SK-N-SH (cell line): Measurements from ENCODE around the gene ZNRF4. TPM values are rescaled to one million over a fixed set of nuclear protein-coding genes. Genes with fewer than 3 reads are reported as not detected.

Experiments
- CTCF ChIA-PET: fragments of 300-600, 350-600 bp; formaldehyde crosslinking; extraction: SDS; loops from one replicate; lab custom pipeline; 2021; lab: Yijun Ruan, JAX
- POLR2A ChIA-PET: fragments of 350-600 bp; sonication (Branson Sonifier 250); formaldehyde crosslinking; extraction: SDS; loops from one replicate; lab custom pipeline; 2020; ENCODE audit warnings: antibody characterized with exemption, inconsistent platforms; lab: Yijun Ruan, JAX
- DNase-seq: peaks from one replicate; pipeline ENCODE4 v3.0.0; 2012
- H2AFZ ChIP-seq: fragments of 200-600 bp; sonication (generic); 2 replicates; pipeline ENCODE4 v1.8.1; 2016; ENCODE audit warnings: antibody characterized with exemption, mild to moderate bottlenecking, low read depth
- H3F3A ChIP-seq: fragments of 200-600 bp; sonication (generic); replicated peaks from 2 replicates; pipeline ENCODE3; 2016; ENCODE audit warnings: antibody characterized with exemption, mild to moderate bottlenecking; ENCODE audit not compliant: insufficient read depth
- H3K27ac ChIP-seq, 2 experiments: fragments of 200-500 bp in 1 of 2; fragments of 200-600 bp in 1 of 2; sonication (Bioruptor generic) in 1 of 2; sonication (generic), shearing (Covaris generic) in 1 of 2; 2 replicates each; pipeline versions ENCODE4 v1.5.1 to v1.6.1; 2014 to 2016; ENCODE audit warnings: low read depth in 2 of 2, inconsistent platforms in 1 of 2, low read length in 1 of 2, mild to moderate bottlenecking in 1 of 2, mixed read lengths in 1 of 2
- H3K27me3 ChIP-seq: fragments of 200-600 bp; sonication (generic), shearing (Covaris generic); 2 replicates; pipeline ENCODE4 v1.6.1; 2016; ENCODE audit warnings: mixed run types; ENCODE audit not compliant: insufficient read depth
- H3K36me3 ChIP-seq, 2 experiments: fragments of 200-500 bp in 1 of 2; fragments of 200-600 bp in 1 of 2; sonication (Bioruptor generic) in 1 of 2; sonication (generic) in 1 of 2; replicated peaks in 1 of 2; 2 replicates each; pipeline versions ENCODE3 to v1.5.1; 2014 to 2016; ENCODE audit warnings: low read length in 1 of 2, mild to moderate bottlenecking in 1 of 2; ENCODE audit not compliant: insufficient read depth in 2 of 2, control insufficient read depth in 1 of 2
- H3K4me1 ChIP-seq, 2 experiments: fragments of 200-500 bp in 1 of 2; fragments of 200-600 bp in 1 of 2; sonication (Bioruptor generic) in 1 of 2; sonication (generic), shearing (Covaris generic) in 1 of 2; 2 replicates each; pipeline versions ENCODE4 v1.5.1 to v1.6.1; 2014 to 2016; ENCODE audit warnings: low read depth in 1 of 2, low read length in 1 of 2, mixed run types in 1 of 2; ENCODE audit not compliant: insufficient read depth in 2 of 2, control insufficient read depth in 1 of 2
- H3K4me2 ChIP-seq: fragments of 200-600 bp; sonication (generic), shearing (Covaris generic); 2 replicates; pipeline ENCODE4 v1.6.1; 2017; ENCODE audit warnings: mixed run types
- H3K4me3 ChIP-seq, 2 experiments: fragments of 200-500 bp in 1 of 2; fragments of 200-600 bp in 1 of 2; sonication (Bioruptor generic) in 1 of 2; sonication (generic), shearing (Covaris generic) in 1 of 2; 2 replicates each; pipeline versions ENCODE4 v1.5.1 to v1.8.1; 2014 to 2016; ENCODE audit warnings: low read depth in 2 of 2, inconsistent platforms in 1 of 2, low read length in 1 of 2, mild to moderate bottlenecking in 1 of 2, mixed read lengths in 1 of 2, moderate library complexity in 1 of 2
- H3K79me2 ChIP-seq: fragments of 200-600 bp; sonication (generic); 2 replicates; pipeline ENCODE4 v1.8.1; 2017; ENCODE audit warnings: mild to moderate bottlenecking; ENCODE audit not compliant: insufficient read depth
- H3K9ac ChIP-seq: fragments of 200-600 bp; sonication (generic); 2 replicates; pipeline ENCODE4 v1.6.1; 2017; ENCODE audit warnings: mixed run types
- H3K9me2 ChIP-seq: fragments of 200-600 bp; sonication (generic); 2 replicates; pipeline ENCODE4 v1.6.1; 2017; ENCODE audit warnings: mixed run types
- H3K9me3 ChIP-seq: fragments of 200-600 bp; sonication (generic); 2 replicates; pipeline ENCODE4 v1.6.1; 2017; ENCODE audit warnings: mixed run types, mild to moderate bottlenecking, moderate library complexity
- H4K20me1 ChIP-seq: fragments of 200-600 bp; sonication (generic); 2 replicates; pipeline ENCODE4 v1.6.1; 2017; ENCODE audit warnings: mild to moderate bottlenecking, mixed run types; ENCODE audit not compliant: insufficient read depth
- CHD2 ChIP-seq: fragments of 150-350 bp; IDR thresholded peaks from 2 replicates; pipeline ENCODE4 v1.6.1; 2018; ENCODE audit warnings: low read length; ENCODE audit not compliant: partially characterized antibody
- ELF1 ChIP-seq: IDR thresholded peaks from 2 replicates; pipeline ENCODE4 v1.4.0; 2012
- EP300 ChIP-seq, 2 experiments: IDR thresholded peaks; 2 replicates each; pipeline versions ENCODE4 v1.4.0 to v1.6.1; 2012; ENCODE audit warnings: borderline replicate concordance in 1 of 2, low read depth in 1 of 2, low read length in 1 of 2
- EZH2phosphoT487 ChIP-seq: fragments of 200-600 bp; sonication (generic); IDR thresholded peaks from 2 replicates; pipeline ENCODE4 v1.6.1; 2017; ENCODE audit warnings: low read depth, mixed run types, mild to moderate bottlenecking, antibody characterized with exemption, moderate library complexity, borderline replicate concordance
- FOXJ3 ChIP-seq: sonication (generic); formaldehyde crosslinking; IDR thresholded peaks from 2 replicates; pipeline ENCODE4 v1.5.1; 2020; ENCODE audit warnings: mild to moderate bottlenecking, missing genetic modification reagents
- FOXM1 ChIP-seq: IDR thresholded peaks from 2 replicates; pipeline ENCODE4 v1.4.0; 2012; ENCODE audit warnings: low read depth, mild to moderate bottlenecking
- GABPA ChIP-seq: IDR thresholded peaks from 2 replicates; pipeline ENCODE4 v1.4.0; 2012; ENCODE audit warnings: low read depth, mild to moderate bottlenecking
- GATA2 ChIP-seq: sonication (generic); formaldehyde crosslinking; IDR thresholded peaks from 2 replicates; pipeline ENCODE4 v1.5.0; 2020; ENCODE audit warnings: mild to moderate bottlenecking, missing genetic modification reagents
- NFIC ChIP-seq: IDR thresholded peaks from 2 replicates; pipeline ENCODE4 v1.4.0; 2012; ENCODE audit warnings: borderline replicate concordance
- POLR2AphosphoS5 ChIP-seq: IDR thresholded peaks from 2 replicates; pipeline ENCODE4 v1.6.1; 2012; ENCODE audit warnings: low read depth, low read length
- SIN3A ChIP-seq: IDR thresholded peaks from 2 replicates; pipeline ENCODE4 v1.6.1; 2012; ENCODE audit warnings: low read depth, mild to moderate bottlenecking, low read length, moderate library complexity, borderline replicate concordance
- TEAD4 ChIP-seq: IDR thresholded peaks from 2 replicates; pipeline ENCODE4 v1.4.0; 2012; ENCODE audit warnings: mild to moderate bottlenecking, borderline replicate concordance; ENCODE audit not compliant: insufficient read depth
- WGBS: methylation state at CpG from one replicate; pipeline ENCODE4 v1.1.6; 2017; ENCODE audit warnings: low lambda C conversion rate; 5-methylcytosine and 5-hydroxymethylcytosine counted together
- polyA plus RNA-seq, 3 experiments: library from polyadenylated mRNA; depleted of rRNA; stranded (reverse); fragments of >200 nt; gene quantifications; 2 replicates each; pipeline ENCODE4 v1.2.3, GENCODE V29; 2012
- TF ChIP-seq, protein P1 (sequence below): IDR thresholded peaks from 2 replicates; pipeline ENCODE4 v1.4.0; 2012; ENCODE audit warnings: low read depth, borderline replicate concordance
- TF ChIP-seq, protein P2 (sequence below): IDR thresholded peaks from 2 replicates; pipeline ENCODE4; 2012
- TF ChIP-seq, protein P3 (sequence below): fragments of 150-350 bp; IDR thresholded peaks from 2 replicates; pipeline ENCODE4 v1.6.1; 2016; ENCODE audit warnings: mild to moderate bottlenecking, low read depth, low read length

ZNRF4 gene
- polyA plus RNA-seq, 1 of the 3 experiments (the other 2 are of a cell fraction), result not detected

GRCh38 chr19:5456841-5457200, 1.6 kb downstream of the ZNRF4 start:
- Histone ChIP-seq H3K9ac (no peak overlapping the region), H3K4me3 (no peak overlapping the region), H2AFZ (no peak overlapping the region), H4K20me1 (no peaks in the 10 kb centered on the region), H3K4me1 (no peaks in the 10 kb centered on the region; a peak in 1 of 4 replicates), H3K36me3 (no peaks in the 10 kb centered on the region), H3K27ac (no peak overlapping the region), H3K4me2 (no peak overlapping the region), H3K9me3 (no peaks in the 10 kb centered on the region), H3K79me2 (no peaks in the 10 kb centered on the region), H3F3A (no peaks in the 10 kb centered on the region), H3K27me3 (no peaks in the 10 kb centered on the region), H3K9me2 (no peaks in the 10 kb centered on the region)
- no peak for DNase-seq
- 76% methylated on average over 16 of the region's 16 CpGs for WGBS
- TF ChIP-seq CHD2 (no peak), GABPA (no peak), EP300 (IDR thresholded peaks at IDR 0.05; ENCODE audit: borderline replicate concordance in 1 of 2, low read depth in 1 of 2, low read length in 1 of 2) (no peak), POLR2AphosphoS5 (no peak), GATA2 (CRISPR knock-in tag) (no peak), EZH2phosphoT487 (no peak), NFIC (no peak), FOXM1 (no peak), SIN3A (no peak), TEAD4 (no peak), ELF1 (no peak), FOXJ3 (CRISPR knock-in tag) (no peak)
- TF ChIP-seq, protein P1, sequence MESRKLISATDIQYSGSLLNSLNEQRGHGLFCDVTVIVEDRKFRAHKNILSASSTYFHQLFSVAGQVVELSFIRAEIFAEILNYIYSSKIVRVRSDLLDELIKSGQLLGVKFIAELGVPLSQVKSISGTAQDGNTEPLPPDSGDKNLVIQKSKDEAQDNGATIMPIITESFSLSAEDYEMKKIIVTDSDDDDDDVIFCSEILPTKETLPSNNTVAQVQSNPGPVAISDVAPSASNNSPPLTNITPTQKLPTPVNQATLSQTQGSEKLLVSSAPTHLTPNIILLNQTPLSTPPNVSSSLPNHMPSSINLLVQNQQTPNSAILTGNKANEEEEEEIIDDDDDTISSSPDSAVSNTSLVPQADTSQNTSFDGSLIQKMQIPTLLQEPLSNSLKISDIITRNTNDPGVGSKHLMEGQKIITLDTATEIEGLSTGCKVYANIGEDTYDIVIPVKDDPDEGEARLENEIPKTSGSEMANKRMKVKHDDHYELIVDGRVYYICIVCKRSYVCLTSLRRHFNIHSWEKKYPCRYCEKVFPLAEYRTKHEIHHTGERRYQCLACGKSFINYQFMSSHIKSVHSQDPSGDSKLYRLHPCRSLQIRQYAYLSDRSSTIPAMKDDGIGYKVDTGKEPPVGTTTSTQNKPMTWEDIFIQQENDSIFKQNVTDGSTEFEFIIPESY, result no peak
- TF ChIP-seq, protein P2, sequence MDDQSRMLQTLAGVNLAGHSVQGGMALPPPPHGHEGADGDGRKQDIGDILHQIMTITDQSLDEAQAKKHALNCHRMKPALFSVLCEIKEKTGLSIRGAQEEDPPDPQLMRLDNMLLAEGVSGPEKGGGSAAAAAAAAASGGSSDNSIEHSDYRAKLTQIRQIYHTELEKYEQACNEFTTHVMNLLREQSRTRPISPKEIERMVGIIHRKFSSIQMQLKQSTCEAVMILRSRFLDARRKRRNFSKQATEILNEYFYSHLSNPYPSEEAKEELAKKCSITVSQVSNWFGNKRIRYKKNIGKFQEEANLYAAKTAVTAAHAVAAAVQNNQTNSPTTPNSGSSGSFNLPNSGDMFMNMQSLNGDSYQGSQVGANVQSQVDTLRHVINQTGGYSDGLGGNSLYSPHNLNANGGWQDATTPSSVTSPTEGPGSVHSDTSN, result no peak
- TF ChIP-seq, protein P3, sequence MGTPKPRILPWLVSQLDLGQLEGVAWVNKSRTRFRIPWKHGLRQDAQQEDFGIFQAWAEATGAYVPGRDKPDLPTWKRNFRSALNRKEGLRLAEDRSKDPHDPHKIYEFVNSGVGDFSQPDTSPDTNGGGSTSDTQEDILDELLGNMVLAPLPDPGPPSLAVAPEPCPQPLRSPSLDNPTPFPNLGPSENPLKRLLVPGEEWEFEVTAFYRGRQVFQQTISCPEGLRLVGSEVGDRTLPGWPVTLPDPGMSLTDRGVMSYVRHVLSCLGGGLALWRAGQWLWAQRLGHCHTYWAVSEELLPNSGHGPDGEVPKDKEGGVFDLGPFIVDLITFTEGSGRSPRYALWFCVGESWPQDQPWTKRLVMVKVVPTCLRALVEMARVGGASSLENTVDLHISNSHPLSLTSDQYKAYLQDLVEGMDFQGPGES, result no peak
- CTCF ChIA-PET, result no interaction called here
- POLR2A ChIA-PET, result no interaction called here
